ENCODE data around the gene MTX1. TPM values are rescaled to one million over a fixed set of nuclear protein-coding genes. Genes with fewer than 3 reads are reported as not detected.

The MTX1 gene
- total and polyA plus RNA-seq, 9 of the 15 experiments (the other 6 are each of a cell fraction or from before 2014, with no cell fraction given) = 29.1 to 98.4 (median 66.9) TPM

GRCh38 chr1:155210314-155211104 lies 2.0 kb downstream of the MTX1 start:
- in situ Hi-C loops (cut with MboI) = no loop called here
- intact Hi-C loops (cut with micrococcal nuclease) = no loop called here
- H3K27me3 ChIP-seq (ENCODE audit: control insufficient read depth in 2 of 2, insufficient read depth in 2 of 2, low read length in 2 of 2) = no peaks in the 10 kb centered on the region
- H3K4me3 ChIP-seq = no peak overlapping the region
- H3K27ac ChIP-seq (ENCODE audit: extremely low read depth, low read depth, low read length) = no peak overlapping the region
- DNase-seq (ENCODE audit: extremely low read depth in 1 of 4, low spot score in 3 of 4) = peak in 1 of 4 experiments; percentile 1
- H4K20me1 ChIP-seq (replicated peaks; ENCODE audit: control insufficient read depth, insufficient read depth, low read length) = no peaks in the 10 kb centered on the region
- ChIA-PET POLR2A (interaction anchor here (2.2 kb wide), 1 partner anchor 8 kb away, joined by 10 read pairs; no protein-coding TSS in a partner anchor), CTCF (ENCODE audit: low intra/inter-chr PET ratio) (no interaction called here)
- no TSS peak for BruUV-seq (replicated peaks)
- peak overlapping the region in 1 of 2 experiments; percentile 48; a peak in 2 of 4 replicates for H3K9ac ChIP-seq (ENCODE audit: insufficient read depth in 1 of 2, low read depth in 2 of 2, low read length in 2 of 2)
- TF ChIP-seq, protein P1, sequence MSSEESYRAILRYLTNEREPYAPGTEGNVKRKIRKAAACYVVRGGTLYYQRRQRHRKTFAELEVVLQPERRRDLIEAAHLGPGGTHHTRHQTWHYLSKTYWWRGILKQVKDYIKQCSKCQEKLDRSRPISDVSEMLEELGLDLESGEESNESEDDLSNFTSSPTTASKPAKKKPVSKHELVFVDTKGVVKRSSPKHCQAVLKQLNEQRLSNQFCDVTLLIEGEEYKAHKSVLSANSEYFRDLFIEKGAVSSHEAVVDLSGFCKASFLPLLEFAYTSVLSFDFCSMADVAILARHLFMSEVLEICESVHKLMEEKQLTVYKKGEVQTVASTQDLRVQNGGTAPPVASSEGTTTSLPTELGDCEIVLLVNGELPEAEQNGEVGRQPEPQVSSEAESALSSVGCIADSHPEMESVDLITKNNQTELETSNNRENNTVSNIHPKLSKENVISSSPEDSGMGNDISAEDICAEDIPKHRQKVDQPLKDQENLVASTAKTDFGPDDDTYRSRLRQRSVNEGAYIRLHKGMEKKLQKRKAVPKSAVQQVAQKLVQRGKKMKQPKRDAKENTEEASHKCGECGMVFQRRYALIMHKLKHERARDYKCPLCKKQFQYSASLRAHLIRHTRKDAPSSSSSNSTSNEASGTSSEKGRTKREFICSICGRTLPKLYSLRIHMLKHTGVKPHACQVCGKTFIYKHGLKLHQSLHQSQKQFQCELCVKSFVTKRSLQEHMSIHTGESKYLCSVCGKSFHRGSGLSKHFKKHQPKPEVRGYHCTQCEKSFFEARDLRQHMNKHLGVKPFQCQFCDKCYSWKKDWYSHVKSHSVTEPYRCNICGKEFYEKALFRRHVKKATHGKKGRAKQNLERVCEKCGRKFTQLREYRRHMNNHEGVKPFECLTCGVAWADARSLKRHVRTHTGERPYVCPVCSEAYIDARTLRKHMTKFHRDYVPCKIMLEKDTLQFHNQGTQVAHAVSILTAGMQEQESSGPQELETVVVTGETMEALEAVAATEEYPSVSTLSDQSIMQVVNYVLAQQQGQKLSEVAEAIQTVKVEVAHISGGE (CRISPR knock-in tag; IDR thresholded peaks at IDR 0.05) = no peak
- peak; percentile 78 for TF ChIP-seq SPI1 (IDR thresholded peaks at IDR 0.05; ENCODE audit: borderline replicate concordance, low read depth, low read length)
- TF ChIP-seq KDM5B (IDR thresholded peaks at IDR 0.05; ENCODE audit: insufficient replicate concordance, low read depth, low read length) = peak; percentile 31
- TF ChIP-seq FOSL1 (tag; conservative IDR thresholded peaks at IDR 0.05) = no peak
- TF ChIP-seq XRCC4 (IDR thresholded peaks at IDR 0.05; ENCODE audit: extremely low read depth, insufficient read depth, insufficient read length) = no peak
- TF ChIP-seq TCF7 (IDR thresholded peaks at IDR 0.05; ENCODE audit: borderline replicate concordance) = no peak
- no peak for TF ChIP-seq CHD4 (IDR thresholded peaks at IDR 0.05; ENCODE audit: insufficient read depth, insufficient replicate concordance, low read depth, low read length, poor library complexity, severe bottlenecking)
- no peak for TF ChIP-seq ARID1B (IDR thresholded peaks at IDR 0.05)
- TF ChIP-seq ZNF445 (CRISPR knock-in tag; IDR thresholded peaks at IDR 0.05; ENCODE audit: low read depth) = no peak
- no peak for TF ChIP-seq PRPF4 (IDR thresholded peaks at IDR 0.05; ENCODE audit: insufficient read depth, low read depth, low read length, poor library complexity, severe bottlenecking)
- H3K4me1 ChIP-seq (replicated peaks in 1 of 2; ENCODE audit: control insufficient read depth in 2 of 2, insufficient read depth in 2 of 2, low read length in 2 of 2) = peaks cover 19 to 30% of the 10 kb centered on the region in 2 experiments
- H3K9me1 ChIP-seq (ENCODE audit: control insufficient read depth, insufficient read depth, low read length) = no peaks in the 10 kb centered on the region
- peaks cover 3% of the 10 kb centered on the region; the same call in 1 of the 2 replicates for H3K9me3 ChIP-seq (replicated peaks; ENCODE audit: control insufficient read depth, insufficient read depth, low read depth, low read length)
- H2AFZ ChIP-seq (ENCODE audit: low read depth, low read length) = no peak overlapping the region
- 70% methylated on average over 4 of the region's 4 CpGs for WGBS (ENCODE audit: insufficient coverage, low coverage, missing lambda C conversion rate)
- peaks cover 18% of the 10 kb centered on the region for H3K79me2 ChIP-seq (ENCODE audit: control insufficient read depth, insufficient read depth, low read length)
- ATAC-seq = no peak
- peak overlapping the region; percentile 3; the same call in 1 of the 2 replicates for H3K4me2 ChIP-seq (ENCODE audit: insufficient read depth, low read length)
- no peak for FAIRE-seq
- peaks cover 22% of the 10 kb centered on the region; the same call in 2 of the 3 replicates for H3K36me3 ChIP-seq (ENCODE audit: control insufficient read depth, insufficient read depth, low read length)

All from K562 (cell line).